GM12891 (cell line): ENCODE results near the gene MED13L.

Source experiments
- POLR2A ChIP-seq: IDR thresholded peaks from 2 replicates; pipeline ENCODE4 v1.6.1; 2011; ENCODE audit warnings: low read depth, low read length, control low read depth
- POLR2AphosphoS5 ChIP-seq: IDR thresholded peaks from 2 replicates; pipeline ENCODE4 v1.6.1; 2011; ENCODE audit warnings: low read depth, low read length, control low read depth
- TAF1 ChIP-seq: IDR thresholded peaks from 2 replicates; pipeline ENCODE4 v1.6.1; 2011; ENCODE audit warnings: low read depth, low read length, control low read depth

- TF ChIP-seq TAF1 = no peak
- TF ChIP-seq POLR2AphosphoS5 = no peak
- TF ChIP-seq POLR2A = no peak
Observed at GRCh38 chr12:116123451-116124258, 153.8 kb downstream of the MED13L start.
